GM19240 (cell line): Measurements from ENCODE around the gene TGFB1I1.
"Not testable (repeated sequence)": the region's sequence is repeated elsewhere in the genome, so short reads cannot be mapped to it uniquely, and the experiment has no call there.

Experiments
- DNase-seq: peaks from one replicate; pipeline ENCODE4 v3.0.0; 2011; ENCODE audit warnings: low spot score; ENCODE audit not compliant: insufficient read length

TGFB1I1 gene

GRCh38 chr16:31467858-31468257 is 4.1 kb upstream of the TGFB1I1 start:
- DNase-seq, result no peak

DNA sequence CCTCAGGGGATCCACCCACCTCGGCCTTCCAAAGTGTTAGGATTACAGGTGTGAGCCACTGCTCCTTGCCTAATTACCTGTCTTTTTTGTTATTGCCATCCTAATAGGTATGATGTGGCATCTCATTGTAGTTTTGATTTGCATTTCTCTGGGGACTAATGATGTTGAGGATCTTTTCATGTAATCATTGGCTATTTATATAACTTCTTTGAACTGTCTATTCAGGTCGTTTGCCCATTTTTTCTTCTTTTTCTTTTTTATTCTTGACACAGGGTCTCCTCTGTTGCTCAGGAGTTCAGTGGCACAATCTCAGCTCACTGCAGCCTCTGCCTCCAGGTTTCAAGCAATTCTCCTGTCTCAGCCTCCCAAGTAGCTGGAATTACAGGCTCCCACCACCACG is 1.3 kb upstream of the TGFB1I1 start:
- DNase-seq, result no peak

DNA sequence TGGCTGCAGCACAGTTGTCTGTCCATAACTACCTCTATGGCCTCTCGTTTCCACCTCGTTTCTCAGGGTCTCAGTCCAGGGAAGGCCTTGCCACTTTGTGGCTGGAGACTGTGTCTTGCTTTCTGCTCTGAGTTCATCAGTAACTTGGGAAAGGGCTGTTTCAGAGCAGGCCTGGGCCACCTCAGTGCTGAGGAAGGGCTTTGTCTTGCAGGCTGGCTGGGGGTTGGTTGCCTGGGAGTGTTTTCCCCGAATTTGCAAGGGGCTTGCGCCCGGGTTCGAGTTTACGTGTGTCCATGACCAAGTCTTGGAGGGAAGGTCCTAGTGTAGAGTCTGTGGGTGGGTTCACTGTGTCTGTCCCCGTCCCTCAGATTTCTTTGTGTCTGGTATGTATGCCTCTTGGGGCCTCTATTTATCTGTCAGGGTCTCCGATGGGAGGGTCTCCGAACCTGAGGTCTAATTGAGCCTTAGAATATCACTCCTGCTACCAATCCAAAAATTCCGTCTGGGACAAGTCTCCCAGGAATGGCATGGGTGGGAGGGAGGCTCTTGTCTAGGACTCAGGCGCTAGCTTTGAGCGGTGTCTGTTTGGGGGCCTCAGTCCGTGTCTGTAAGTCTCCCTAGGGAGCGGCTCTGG is 594 bp upstream of the TGFB1I1 start:
- no peak for DNase-seq

GRCh38 chr16:31472709-31473203 is 804 bp downstream of the TGFB1I1 start:
- no peak for DNase-seq

DNA sequence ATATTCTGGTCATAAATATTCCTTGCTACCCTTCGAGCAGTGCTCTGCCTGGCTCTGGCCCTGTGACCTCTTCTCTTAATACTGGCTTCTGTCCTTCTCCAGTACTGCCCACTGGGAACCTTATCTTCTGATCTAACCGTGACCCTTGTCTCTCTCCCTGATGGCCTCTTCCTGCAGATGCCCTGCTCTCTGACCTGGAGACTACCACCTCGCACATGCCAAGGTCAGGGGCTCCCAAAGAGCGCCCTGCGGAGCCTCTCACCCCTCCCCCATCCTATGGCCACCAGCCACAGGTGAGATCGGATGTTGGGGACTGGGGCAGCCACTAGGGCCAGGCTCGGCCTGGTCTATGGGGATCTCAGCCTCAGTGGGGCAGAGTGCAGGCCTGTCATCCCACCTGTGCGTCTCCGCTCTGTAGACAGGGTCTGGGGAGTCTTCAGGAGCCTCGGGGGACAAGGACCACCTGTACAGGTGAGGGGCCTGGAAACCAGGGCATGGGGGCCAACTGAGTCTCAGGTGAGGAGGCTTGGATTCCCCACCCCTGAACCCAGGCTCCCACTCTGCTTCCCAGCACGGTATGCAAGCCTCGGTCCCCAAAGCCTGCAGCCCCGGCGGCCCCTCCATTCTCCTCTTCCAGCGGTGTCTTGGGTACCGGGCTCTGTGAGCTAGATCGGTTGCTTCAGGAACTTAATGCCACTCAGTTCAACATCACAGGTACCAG is 1.5 kb downstream of the TGFB1I1 start:
- no peak for DNase-seq

DNA sequence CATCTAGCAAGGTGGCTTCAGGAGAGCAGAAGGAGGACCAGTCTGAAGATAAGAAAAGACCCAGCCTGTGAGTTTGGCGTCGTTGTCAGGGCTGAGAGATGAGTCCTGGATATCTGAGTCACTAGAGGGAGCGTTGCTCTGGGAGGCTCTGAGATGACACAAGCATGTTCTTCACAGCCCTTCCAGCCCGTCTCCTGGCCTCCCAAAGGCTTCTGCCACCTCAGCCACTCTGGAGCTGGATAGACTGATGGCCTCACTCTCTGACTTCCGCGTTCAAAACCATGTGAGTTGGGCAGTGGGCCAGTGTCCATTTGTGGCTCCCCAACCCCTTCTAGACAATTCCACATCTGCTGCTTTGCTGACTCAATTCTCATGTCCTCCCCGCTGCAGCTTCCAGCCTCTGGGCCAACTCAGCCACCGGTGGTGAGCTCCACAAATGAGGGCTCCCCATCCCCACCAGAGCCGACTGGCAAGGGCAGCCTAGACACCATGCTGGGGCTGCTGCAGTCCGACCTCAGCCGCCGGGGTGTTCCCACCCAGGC is 2.3 kb downstream of the TGFB1I1 start:
- no peak for DNase-seq

GRCh38 chr16:31474773-31475738 is 3.1 kb downstream of the TGFB1I1 start:
- no peak for DNase-seq

DNA sequence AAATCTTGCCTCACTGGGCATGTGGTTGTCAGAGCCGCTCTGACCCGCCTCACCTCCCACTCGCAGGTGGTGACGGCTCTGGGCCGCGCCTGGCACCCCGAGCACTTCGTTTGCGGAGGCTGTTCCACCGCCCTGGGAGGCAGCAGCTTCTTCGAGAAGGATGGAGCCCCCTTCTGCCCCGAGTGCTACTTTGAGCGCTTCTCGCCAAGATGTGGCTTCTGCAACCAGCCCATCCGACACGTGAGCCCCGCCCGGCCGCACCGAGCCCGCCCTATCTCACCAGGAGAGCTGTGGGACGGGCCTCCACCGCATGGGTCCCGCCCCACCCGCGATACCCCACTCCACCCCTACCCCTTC is 4.0 kb downstream of the TGFB1I1 start:
- no peak for DNase-seq

DNA sequence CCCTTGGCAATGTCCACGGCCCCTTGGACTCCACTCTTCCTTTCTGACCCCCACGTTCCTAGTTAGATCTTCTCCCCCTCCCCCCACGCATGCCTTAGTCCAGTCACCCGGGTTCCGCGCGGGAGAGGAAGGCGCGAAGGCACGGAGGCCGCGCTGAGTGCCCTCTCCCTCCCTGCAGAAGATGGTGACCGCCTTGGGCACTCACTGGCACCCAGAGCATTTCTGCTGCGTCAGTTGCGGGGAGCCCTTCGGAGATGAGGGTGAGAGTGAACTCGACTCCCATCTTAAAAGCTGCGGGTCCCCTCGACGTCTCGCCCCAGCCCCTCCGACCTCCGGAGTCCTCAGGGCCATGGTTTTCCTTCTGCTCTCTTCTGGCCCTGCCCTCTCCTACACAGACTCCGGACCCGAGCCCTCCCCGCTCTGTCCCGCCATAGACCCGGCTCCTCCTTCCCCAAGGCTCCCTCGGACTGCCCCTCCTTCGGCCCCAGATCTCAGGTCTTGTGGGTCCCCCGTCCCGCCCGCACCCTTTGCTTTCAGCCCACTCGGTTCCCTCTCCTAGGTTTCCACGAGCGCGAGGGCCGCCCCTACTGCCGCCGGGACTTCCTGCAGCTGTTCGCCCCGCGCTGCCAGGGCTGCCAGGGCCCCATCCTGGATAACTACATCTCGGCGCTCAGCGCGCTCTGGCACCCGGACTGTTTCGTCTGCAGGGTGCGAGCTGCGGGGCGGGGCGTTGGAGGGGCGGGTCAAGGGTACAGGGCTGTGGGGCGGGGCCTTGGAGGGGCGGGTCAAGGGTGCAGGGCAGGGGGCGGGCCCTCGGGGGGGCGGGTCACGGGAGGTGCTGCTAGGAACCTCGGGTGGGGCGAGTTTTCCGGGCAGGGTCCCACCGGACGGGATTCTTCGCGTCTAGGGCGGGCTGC is 4.6 kb downstream of the TGFB1I1 start:
- DNase-seq, result peak; percentile 74

- DNase-seq, result no peak
These were observed 5.6 kb downstream of the TGFB1I1 start for GRCh38 chr16:31477220-31478216.

DNA sequence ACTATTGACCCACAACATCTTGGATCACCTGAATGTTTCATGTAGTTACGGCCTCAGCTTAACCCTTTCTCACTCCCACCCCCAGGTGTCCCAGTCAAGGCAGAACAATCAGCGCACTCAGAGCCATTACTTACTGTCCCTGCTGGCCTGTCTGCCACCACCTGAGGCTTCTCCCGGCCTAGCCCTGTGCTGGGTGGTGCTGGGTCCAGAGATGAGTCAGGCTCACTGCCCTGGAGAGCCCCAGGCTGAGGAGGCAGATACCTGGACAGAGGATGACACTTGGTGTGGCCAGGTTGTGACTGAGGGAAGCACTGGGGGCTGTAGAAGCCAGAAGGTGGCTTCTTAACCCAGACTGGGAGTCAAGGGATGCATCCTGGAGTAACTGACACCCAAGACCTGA is 7.0 kb downstream of the TGFB1I1 start:
- no peak for DNase-seq

- DNase-seq, result no peak
These were observed 7.8 kb downstream of the TGFB1I1 start for GRCh38 chr16:31479751-31480150.

DNA sequence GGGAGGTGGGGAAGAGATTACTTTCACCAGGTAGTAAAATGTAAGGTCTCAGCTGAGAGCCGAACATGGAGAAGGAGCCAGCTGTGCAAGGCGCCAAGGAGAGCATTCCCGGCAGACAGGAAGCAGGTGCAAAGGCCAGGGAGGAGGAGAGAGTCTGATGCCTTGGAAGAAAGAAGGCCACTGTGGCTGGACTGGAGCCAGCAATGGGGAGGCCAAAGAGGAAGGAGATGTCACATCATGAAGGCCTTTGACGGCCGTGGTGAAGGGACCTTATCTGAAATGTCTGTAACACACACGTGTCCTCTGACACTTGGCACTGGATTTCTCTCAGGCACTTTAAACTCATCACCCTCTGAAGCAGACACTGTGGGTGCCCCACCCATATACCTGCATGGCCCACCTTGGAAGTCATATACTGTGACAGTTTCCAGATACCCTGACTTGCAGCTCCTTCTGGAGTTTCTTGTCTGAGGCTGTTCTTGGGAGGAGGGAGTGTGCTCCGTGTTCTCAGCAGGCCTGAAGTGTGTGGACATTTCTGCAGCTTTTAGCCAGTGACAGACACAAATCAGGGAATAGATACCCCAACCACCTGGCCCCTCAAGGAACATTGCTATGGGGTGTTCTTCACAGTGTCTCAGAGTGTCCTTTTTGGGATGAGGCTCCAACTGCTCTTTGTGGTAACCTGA is 9.0 kb downstream of the TGFB1I1 start:
- DNase-seq, result no peak

GRCh38 chr16:31483081-31483480 is 11.1 kb downstream of the TGFB1I1 start, which contains the start of gene SLC5A2:
SLC5A2 (plus strand) TSS chr16:31483123; CDS start chr16:31483137, 14 bp downstream.
- no peak for DNase-seq

GRCh38 chr16:31484048-31484447 is 12.1 kb downstream of the TGFB1I1 start:
- DNase-seq, result not testable (repeated sequence)

- DNase-seq, result no peak
These were observed 12.7 kb downstream of the TGFB1I1 start for GRCh38 chr16:31484491-31485171.

DNA sequence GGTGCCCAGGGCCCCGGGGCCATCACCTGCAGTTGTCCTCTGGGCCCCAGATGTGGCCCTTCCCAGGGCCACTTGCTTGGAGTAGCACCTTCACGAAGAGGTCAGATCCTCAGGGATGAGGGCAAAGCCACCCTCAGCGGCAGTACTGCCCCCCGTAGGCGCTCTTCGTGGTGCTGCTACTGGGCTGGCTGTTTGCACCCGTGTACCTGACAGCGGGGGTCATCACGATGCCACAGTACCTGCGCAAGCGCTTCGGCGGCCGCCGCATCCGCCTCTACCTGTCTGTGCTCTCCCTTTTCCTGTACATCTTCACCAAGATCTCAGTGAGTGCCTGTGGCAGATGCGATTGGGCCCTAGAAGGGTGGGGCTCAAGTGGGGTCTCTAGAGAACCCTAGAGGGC is 13.6 kb downstream of the TGFB1I1 start:
- no peak for DNase-seq

DNA sequence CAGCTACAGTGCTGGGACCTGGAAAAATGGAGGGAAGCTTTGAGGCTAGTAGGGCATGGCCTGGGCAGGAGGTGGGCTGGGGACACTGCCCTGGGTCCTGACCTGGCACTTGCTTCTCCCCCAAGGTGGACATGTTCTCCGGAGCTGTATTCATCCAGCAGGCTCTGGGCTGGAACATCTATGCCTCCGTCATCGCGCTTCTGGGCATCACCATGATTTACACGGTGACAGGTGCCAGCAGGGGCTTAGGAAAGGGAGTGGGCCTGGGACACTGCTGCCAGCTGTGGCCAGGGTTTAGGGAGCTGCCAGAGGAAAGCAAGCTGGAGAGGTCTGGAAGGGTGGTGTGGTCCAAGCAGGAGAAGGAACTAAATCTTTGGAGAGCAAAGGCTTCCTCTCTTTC is 14.1 kb downstream of the TGFB1I1 start:
- no peak for DNase-seq
